IMR-90 (cell line): ENCODE results near the gene ATXN1.

Experiments
- CEBPB ChIP-seq: IDR thresholded peaks from 2 replicates; pipeline ENCODE4 v1.6.1; 2012; ENCODE audit warnings: low read depth, low read length, improper control_type of control experiment
- CTCF ChIP-seq: conservative IDR thresholded peaks from 2 replicates; pipeline ENCODE4 v1.5.1; 2012; ENCODE audit warnings: mild to moderate bottlenecking, low read depth, low read length, improper control_type of control experiment
- ELK1 ChIP-seq: fragments of 150-350 bp; IDR thresholded peaks from 2 replicates; pipeline ENCODE4 v1.6.1; 2016; ENCODE audit warnings: low read depth, mild to moderate bottlenecking, low read length, moderate library complexity, borderline replicate concordance
- MAZ ChIP-seq: IDR thresholded peaks from 2 replicates; pipeline ENCODE4 v1.6.1; 2012; ENCODE audit warnings: low read depth, mild to moderate bottlenecking, low read length, improper control_type of control experiment, moderate library complexity, borderline replicate concordance
- USF2 ChIP-seq: fragments of 150-350 bp; IDR thresholded peaks from 2 replicates; pipeline ENCODE4 v1.6.1; 2017; ENCODE audit warnings: mild to moderate bottlenecking, antibody characterized with exemption, low read length, low read depth

GRCh38 chr6:16257999-16258708, 503.1 kb downstream of the ATXN1 start:
- TF ChIP-seq USF2 (no peak), MAZ (no peak), CEBPB (no peak), CTCF (no peak), ELK1 (no peak)
